Placental pericyte (primary cell): Measurements from ENCODE around the gene PAX7. TPM values are rescaled to one million over a fixed set of nuclear protein-coding genes. Genes with fewer than 3 reads are reported as not detected.

Experiments used
- small RNA-seq: library from RNA; depleted of rRNA; stranded (forward); fragments of <200 nt; gene quantifications from one replicate; pipeline ENCODE3, GENCODE V24; 2012; ENCODE audit warnings: low replicate concordance
- total RNA-seq: library from RNA; depleted of rRNA; stranded (reverse); fragments of >200 nt; gene quantifications from 2 replicates; pipeline ENCODE4 v1.2.3, GENCODE V29; 2012

Gene PAX7
- total RNA-seq = not detected in 2 replicates

DNA sequence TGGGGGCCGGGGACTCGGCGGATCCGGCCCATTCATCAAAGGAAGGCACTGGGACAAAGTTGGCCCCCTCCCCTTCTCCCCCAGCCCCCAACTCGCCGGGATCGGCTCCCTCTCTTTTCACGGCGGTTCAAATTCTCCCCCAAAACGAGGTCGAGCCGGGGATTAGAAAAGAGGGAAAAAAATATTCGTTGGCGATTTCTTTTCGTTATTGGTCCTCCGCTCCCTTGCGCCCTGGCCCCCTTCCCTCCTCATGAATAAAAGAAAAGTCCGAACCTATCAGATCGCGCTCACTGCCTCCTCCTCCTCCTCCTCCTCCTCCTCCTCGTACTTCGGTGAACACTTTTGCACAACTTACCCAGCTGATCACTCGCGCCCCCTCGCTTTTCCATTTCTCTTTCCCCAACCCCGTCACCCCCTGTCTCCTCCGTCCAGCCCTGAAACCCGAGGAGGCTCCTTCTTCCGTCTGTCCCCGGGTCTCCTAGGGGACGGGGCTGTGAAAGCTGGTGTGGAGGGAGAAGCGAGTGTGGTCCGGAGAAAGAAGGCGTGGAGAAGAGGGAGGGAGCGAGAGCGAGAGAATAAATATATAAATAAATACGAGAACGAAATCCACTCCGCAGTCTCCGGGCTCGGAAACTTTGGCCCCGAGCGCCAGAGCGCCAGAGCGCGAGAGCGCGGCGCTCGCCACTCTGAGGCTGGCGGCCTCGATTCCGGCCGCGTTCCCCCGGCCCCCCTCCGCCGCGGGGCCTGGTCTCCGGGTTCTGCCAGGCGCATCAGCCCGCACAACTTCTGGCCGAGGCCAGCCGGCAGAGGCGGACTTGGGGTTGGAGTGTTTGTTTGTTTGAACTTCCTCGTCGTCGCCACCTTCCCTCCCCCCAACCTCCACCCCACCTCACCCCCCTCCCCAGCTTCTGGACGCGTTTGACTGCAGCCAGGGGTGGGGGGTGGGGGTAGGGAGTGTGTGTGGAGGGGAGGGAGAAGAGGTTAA is at the start of gene PAX7:
Gene PAX7 (plus strand): TSS at position 336 of the 985 bp plus-strand sequence. CDS start 758 bp downstream, outside the sequence.

Small RNA genes lying within 50 kb of the gene (small RNA-seq; reads per million reads assigned to genes)
- not detected for gene AL031737.1

Other genes starting within 250 kb of the PAX7 start
- not detected in 2 replicates for gene KLHDC7A, start 149.9 kb upstream of the PAX7 start, total RNA-seq
- not detected in 2 replicates for gene TAS1R2, start 228.8 kb downstream of the PAX7 start, total RNA-seq